GM23338 (cell line): Measurements from ENCODE around the gene CDK5RAP1. TPM values are rescaled to one million over a fixed set of nuclear protein-coding genes. Genes with fewer than 3 reads are reported as not detected.

Source experiments
- ATAC-seq: fragments of 200-7000 bp; cut with Tn5 transposase; 3 replicates; pipeline ENCODE4 v1.9.1; 2020
- DNase-seq: peaks from one replicate; pipeline ENCODE4 v3.0.0-alpha.2; 2015; ENCODE audit warnings: low spot score
- H2AFZ ChIP-seq: fragments of 200-600 bp; sonication (generic); 2 replicates; pipeline ENCODE4 v1.8.0; 2016; ENCODE audit warnings: antibody characterized with exemption, mild to moderate bottlenecking, moderate library complexity
- H3F3A ChIP-seq: fragments of 200-600 bp; sonication (generic); replicated peaks from 2 replicates; pipeline ENCODE4 v1.8.0; 2017; ENCODE audit warnings: antibody characterized with exemption, mixed run types, low read depth
- H3K27ac ChIP-seq: fragments of 200-600 bp; sonication (generic); 2 replicates; pipeline ENCODE4 v1.6.1; 2016; ENCODE audit warnings: low read depth
- H3K27me3 ChIP-seq: fragments of 200-600 bp; sonication (generic); 2 replicates; pipeline ENCODE4 v1.8.0; 2016; ENCODE audit warnings: mild to moderate bottlenecking, mixed run types, moderate library complexity; ENCODE audit not compliant: insufficient read depth
- H3K36me3 ChIP-seq: fragments of 200-600 bp; sonication (generic); 2 replicates; pipeline ENCODE4 v1.8.0; 2016; ENCODE audit warnings: mild to moderate bottlenecking; ENCODE audit not compliant: insufficient read depth
- H3K4me1 ChIP-seq: fragments of 200-600 bp; sonication (generic); 2 replicates; pipeline ENCODE4 v1.8.0; 2016; ENCODE audit warnings: mild to moderate bottlenecking, moderate library complexity; ENCODE audit not compliant: insufficient read depth
- H3K4me2 ChIP-seq: fragments of 200-600 bp; sonication (generic); 2 replicates; pipeline ENCODE4 v1.7.1; 2017; ENCODE audit warnings: mixed run types
- H3K4me3 ChIP-seq: fragments of 200-600 bp; sonication (generic); 2 replicates; pipeline ENCODE4 v1.6.1; 2016; ENCODE audit warnings: mixed run types
- H3K79me2 ChIP-seq: fragments of 200-600 bp; sonication (generic); replicated peaks from 2 replicates; pipeline ENCODE4 v1.8.0; 2017; ENCODE audit warnings: mild to moderate bottlenecking; ENCODE audit not compliant: insufficient read depth
- H3K9me2 ChIP-seq: fragments of 200-600 bp; sonication (generic); 2 replicates; pipeline ENCODE4 v1.8.0; 2017; ENCODE audit not compliant: insufficient read depth
- H4K20me1 ChIP-seq: fragments of 200-600 bp; sonication (generic); replicated peaks from 2 replicates; pipeline ENCODE4 v1.8.0; 2017; ENCODE audit warnings: mild to moderate bottlenecking; ENCODE audit not compliant: insufficient read depth
- H3K27ac Mint-ChIP-seq: 2 replicates; pipeline ENCODE4 v1.8.0; 2020; ENCODE audit warnings: inconsistent platforms, mild to moderate bottlenecking, moderate library complexity, mixed read lengths
- H3K27me3 Mint-ChIP-seq: 3 replicates; pipeline ENCODE4 v1.8.0; 2022; ENCODE audit warnings: low read depth, mild to moderate bottlenecking, moderate library complexity, mixed read lengths, inconsistent platforms; ENCODE audit not compliant: insufficient read depth, poor library complexity
- H3K36me3 Mint-ChIP-seq: 3 replicates; pipeline ENCODE4 v1.8.0; 2021; ENCODE audit warnings: low read depth, mild to moderate bottlenecking, inconsistent platforms, moderate library complexity, mixed read lengths
- H3K4me1 Mint-ChIP-seq: 3 replicates; pipeline ENCODE4 v1.8.0; 2020; ENCODE audit warnings: mild to moderate bottlenecking, inconsistent platforms, mixed read lengths
- H3K4me3 Mint-ChIP-seq: 3 replicates; pipeline ENCODE4 v1.8.0; 2021; ENCODE audit warnings: moderate library complexity, mild to moderate bottlenecking, inconsistent platforms, mixed read lengths
- H3K9me3 Mint-ChIP-seq: 3 replicates; pipeline ENCODE4 v1.8.0; 2020; ENCODE audit warnings: moderate library complexity, mild to moderate bottlenecking, inconsistent platforms, mixed read lengths
- CTCF ChIP-seq, 2 experiments: fragments of 200-600 bp in 1 of 2; sonication (generic) in 1 of 2; conservative IDR thresholded peaks; 2 replicates each; pipeline versions ENCODE4 v1.5.1 to v1.6.1; 2016 to 2017; ENCODE audit warnings: antibody characterized with exemption in 2 of 2, low read depth in 2 of 2, mild to moderate bottlenecking in 2 of 2, moderate library complexity in 1 of 2
- EZH2phosphoT487 ChIP-seq: fragments of 200-600 bp; sonication (generic); IDR thresholded peaks from one replicate; pipeline ENCODE4 v1.8.1; 2018; ENCODE audit warnings: antibody characterized with exemption; ENCODE audit not compliant: unreplicated experiment
- POLR2AphosphoS5 ChIP-seq: IDR thresholded peaks from 2 replicates; pipeline ENCODE4 v1.6.1; 2016; ENCODE audit warnings: antibody characterized with exemption, low read depth
- REST ChIP-seq: IDR thresholded peaks from one replicate; pipeline ENCODE4 v1.6.1; 2018; ENCODE audit warnings: antibody characterized with exemption; ENCODE audit not compliant: unreplicated experiment
- STAT1 ChIP-seq: IDR thresholded peaks from one replicate; pipeline ENCODE4 v1.6.1; 2016; ENCODE audit warnings: antibody characterized with exemption; ENCODE audit not compliant: unreplicated experiment
- ZNF114 ChIP-seq: fragments of 250-450 bp; sonication (Bioruptor Pico); IDR thresholded peaks from 2 replicates; pipeline ENCODE4 v1.5.0; 2020; ENCODE audit warnings: mild to moderate bottlenecking, moderate library complexity
- ZNF331 ChIP-seq: fragments of 250-450 bp; sonication (Bioruptor Pico); IDR thresholded peaks from 2 replicates; pipeline ENCODE4 v1.5.0; 2020; ENCODE audit warnings: low read depth, mild to moderate bottlenecking, moderate library complexity
- polyA plus RNA-seq: library from polyadenylated mRNA; unstranded; fragments of >200 nt; fragmentation: Nextera tagmentation; extraction: Ambion mirVana; gene quantifications from 2 replicates; pipeline ENCODE4 v1.2.1, GENCODE V29; 2016
- total RNA-seq: library from RNA; depleted of rRNA; stranded (reverse); fragments of >200 nt; shearing (Covaris generic); gene quantifications from 2 replicates; pipeline ENCODE4 v1.2.3, GENCODE V29; 2014
- TF ChIP-seq, protein P1 (sequence below): IDR thresholded peaks from 2 replicates; pipeline ENCODE4 v1.6.1; 2016; ENCODE audit warnings: antibody characterized with exemption
- TF ChIP-seq, protein P2 (sequence below): fragments of 250-450 bp; sonication (Bioruptor Pico); IDR thresholded peaks from 2 replicates; pipeline ENCODE4 v1.5.0; 2020; ENCODE audit warnings: mild to moderate bottlenecking, moderate library complexity

Gene CDK5RAP1
- total and polyA plus RNA-seq, 2 experiments from 2014 or later = 33.8 to 38.1 TPM

DNA sequence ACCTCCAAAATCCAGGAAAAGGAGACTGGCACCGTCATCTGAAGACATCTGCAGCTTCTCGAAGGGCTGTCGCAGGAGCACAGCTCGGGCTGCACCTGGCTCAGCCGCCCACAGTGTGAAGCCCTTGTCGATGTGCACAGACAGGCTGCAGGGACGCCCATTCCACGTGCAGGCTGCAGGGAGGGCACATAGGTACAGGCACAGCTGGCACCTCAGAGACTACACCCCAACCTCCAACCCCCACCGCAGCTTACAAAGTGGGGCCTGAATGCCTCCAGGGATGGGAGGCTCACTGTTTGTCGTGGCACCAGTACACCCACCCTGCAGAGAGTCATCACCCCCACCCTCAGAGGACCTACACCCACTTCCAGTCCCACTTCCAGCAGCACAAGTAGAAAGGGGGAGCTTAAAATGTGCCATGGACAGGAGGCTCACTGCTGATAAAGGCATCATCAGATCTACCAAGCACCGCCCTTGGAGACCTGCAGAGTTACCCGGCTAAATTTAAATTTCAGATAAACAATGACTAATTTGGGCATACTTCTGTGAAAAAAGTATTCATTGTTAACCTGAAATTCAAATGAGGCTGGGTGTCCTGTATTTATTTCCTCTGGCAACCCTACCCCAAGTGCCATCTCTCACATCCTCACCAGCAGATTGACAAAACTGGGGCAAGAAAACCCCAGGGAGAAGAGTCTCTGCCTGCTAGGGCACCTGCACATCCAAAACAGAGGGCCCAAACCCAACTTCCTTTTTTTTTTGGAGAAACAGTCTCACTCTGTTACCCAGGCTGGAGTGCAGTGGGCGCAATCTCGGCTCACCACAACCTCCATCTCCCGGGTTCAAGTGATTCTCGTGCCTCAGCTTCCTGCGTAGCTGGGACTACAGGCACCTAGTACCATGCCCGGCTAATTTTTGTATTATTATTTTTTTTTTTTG is 7.7 kb upstream of the CDK5RAP1 start (continued):
- TF ChIP-seq REST (no peak), ZNF114 (CRISPR knock-in tag) (no peak), POLR2AphosphoS5 (no peak), ZNF331 (no peak), STAT1 (no peak), CTCF (conservative IDR thresholded peaks at IDR 0.05; ENCODE audit: low read depth in 2 of 2) (no peak)
- TF ChIP-seq, protein P1, sequence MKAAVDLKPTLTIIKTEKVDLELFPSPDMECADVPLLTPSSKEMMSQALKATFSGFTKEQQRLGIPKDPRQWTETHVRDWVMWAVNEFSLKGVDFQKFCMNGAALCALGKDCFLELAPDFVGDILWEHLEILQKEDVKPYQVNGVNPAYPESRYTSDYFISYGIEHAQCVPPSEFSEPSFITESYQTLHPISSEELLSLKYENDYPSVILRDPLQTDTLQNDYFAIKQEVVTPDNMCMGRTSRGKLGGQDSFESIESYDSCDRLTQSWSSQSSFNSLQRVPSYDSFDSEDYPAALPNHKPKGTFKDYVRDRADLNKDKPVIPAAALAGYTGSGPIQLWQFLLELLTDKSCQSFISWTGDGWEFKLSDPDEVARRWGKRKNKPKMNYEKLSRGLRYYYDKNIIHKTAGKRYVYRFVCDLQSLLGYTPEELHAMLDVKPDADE = no peak

- no peak overlapping the region for H3K4me2 ChIP-seq
- no peak overlapping the region for H2AFZ ChIP-seq
- no peak overlapping the region for H3K27ac Mint-ChIP-seq
- H3K4me3 ChIP-seq = no peak overlapping the region
- no peaks in the 10 kb centered on the region for H4K20me1 ChIP-seq
- ATAC-seq (no peak), DNase-seq (no peak)
- no peaks in the 10 kb centered on the region; the same call in 2 of the 3 replicates for H3K9me3 Mint-ChIP-seq
- no peaks in the 10 kb centered on the region for H3K9me2 ChIP-seq
- H3K4me3 Mint-ChIP-seq = no peak overlapping the region
- no peaks in the 10 kb centered on the region for H3F3A ChIP-seq
- H3K27me3 Mint-ChIP-seq = peaks cover 9% of the 10 kb centered on the region
- H3K4me1 Mint-ChIP-seq = peaks cover 2% of the 10 kb centered on the region; the same call in 1 of the 3 replicates
- H3K36me3 Mint-ChIP-seq = peaks cover 11% of the 10 kb centered on the region
- no peaks in the 10 kb centered on the region for H3K27me3 ChIP-seq
- no peak overlapping the region for H3K27ac ChIP-seq
- H3K4me1 ChIP-seq = no peaks in the 10 kb centered on the region
- H3K79me2 ChIP-seq = no peaks in the 10 kb centered on the region
- H3K36me3 ChIP-seq = no peaks in the 10 kb centered on the region
- TF ChIP-seq POLR2AphosphoS5 (no peak), EZH2phosphoT487 (no peak)
- TF ChIP-seq, protein P2, sequence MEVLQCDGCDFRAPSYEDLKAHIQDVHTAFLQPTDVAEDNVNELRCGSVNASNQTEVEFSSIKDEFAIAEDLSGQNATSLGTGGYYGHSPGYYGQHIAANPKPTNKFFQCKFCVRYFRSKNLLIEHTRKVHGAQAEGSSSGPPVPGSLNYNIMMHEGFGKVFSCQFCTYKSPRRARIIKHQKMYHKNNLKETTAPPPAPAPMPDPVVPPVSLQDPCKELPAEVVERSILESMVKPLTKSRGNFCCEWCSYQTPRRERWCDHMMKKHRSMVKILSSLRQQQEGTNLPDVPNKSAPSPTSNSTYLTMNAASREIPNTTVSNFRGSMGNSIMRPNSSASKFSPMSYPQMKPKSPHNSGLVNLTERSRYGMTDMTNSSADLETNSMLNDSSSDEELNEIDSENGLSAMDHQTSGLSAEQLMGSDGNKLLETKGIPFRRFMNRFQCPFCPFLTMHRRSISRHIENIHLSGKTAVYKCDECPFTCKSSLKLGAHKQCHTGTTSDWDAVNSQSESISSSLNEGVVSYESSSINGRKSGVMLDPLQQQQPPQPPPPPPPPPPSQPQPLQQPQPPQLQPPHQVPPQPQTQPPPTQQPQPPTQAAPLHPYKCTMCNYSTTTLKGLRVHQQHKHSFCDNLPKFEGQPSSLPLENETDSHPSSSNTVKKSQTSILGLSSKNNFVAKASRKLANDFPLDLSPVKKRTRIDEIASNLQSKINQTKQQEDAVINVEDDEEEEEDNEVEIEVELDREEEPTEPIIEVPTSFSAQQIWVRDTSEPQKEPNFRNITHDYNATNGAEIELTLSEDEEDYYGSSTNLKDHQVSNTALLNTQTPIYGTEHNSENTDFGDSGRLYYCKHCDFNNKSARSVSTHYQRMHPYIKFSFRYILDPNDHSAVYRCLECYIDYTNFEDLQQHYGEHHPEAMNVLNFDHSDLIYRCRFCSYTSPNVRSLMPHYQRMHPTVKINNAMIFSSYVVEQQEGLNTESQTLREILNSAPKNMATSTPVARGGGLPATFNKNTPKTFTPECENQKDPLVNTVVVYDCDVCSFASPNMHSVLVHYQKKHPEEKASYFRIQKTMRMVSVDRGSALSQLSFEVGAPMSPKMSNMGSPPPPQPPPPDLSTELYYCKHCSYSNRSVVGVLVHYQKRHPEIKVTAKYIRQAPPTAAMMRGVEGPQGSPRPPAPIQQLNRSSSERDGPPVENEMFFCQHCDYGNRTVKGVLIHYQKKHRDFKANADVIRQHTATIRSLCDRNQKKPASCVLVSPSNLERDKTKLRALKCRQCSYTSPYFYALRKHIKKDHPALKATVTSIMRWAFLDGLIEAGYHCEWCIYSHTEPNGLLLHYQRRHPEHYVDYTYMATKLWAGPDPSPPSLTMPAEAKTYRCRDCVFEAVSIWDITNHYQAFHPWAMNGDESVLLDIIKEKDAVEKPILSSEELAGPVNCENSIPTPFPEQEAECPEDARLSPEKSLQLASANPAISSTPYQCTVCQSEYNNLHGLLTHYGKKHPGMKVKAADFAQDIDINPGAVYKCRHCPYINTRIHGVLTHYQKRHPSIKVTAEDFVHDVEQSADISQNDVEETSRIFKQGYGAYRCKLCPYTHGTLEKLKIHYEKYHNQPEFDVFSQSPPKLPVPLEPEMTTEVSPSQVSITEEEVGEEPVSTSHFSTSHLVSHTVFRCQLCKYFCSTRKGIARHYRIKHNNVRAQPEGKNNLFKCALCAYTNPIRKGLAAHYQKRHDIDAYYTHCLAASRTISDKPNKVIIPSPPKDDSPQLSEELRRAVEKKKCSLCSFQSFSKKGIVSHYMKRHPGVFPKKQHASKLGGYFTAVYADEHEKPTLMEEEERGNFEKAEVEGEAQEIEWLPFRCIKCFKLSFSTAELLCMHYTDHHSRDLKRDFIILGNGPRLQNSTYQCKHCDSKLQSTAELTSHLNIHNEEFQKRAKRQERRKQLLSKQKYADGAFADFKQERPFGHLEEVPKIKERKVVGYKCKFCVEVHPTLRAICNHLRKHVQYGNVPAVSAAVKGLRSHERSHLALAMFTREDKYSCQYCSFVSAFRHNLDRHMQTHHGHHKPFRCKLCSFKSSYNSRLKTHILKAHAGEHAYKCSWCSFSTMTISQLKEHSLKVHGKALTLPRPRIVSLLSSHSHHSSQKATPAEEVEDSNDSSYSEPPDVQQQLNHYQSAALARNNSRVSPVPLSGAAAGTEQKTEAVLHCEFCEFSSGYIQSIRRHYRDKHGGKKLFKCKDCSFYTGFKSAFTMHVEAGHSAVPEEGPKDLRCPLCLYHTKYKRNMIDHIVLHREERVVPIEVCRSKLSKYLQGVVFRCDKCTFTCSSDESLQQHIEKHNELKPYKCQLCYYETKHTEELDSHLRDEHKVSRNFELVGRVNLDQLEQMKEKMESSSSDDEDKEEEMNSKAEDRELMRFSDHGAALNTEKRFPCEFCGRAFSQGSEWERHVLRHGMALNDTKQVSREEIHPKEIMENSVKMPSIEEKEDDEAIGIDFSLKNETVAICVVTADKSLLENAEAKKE (CRISPR knock-in tag) = no peak
Observed at GRCh38 chr20:33408313-33408712, 7.0 kb upstream of the CDK5RAP1 start.
